Measurements from ENCODE around the gene GNAS-AS1. TPM values are rescaled to one million over a fixed set of nuclear protein-coding genes. Genes with fewer than 3 reads are reported as not detected.
"Not testable (repeated sequence)": the region's sequence is repeated elsewhere in the genome, so short reads cannot be mapped to it uniquely, and the experiment has no call there.

GNAS-AS1 gene
- total and polyA plus RNA-seq, 11 donors, result 0.17 to 0.91 (median 0.29) TPM; not detected in 2

DNA sequence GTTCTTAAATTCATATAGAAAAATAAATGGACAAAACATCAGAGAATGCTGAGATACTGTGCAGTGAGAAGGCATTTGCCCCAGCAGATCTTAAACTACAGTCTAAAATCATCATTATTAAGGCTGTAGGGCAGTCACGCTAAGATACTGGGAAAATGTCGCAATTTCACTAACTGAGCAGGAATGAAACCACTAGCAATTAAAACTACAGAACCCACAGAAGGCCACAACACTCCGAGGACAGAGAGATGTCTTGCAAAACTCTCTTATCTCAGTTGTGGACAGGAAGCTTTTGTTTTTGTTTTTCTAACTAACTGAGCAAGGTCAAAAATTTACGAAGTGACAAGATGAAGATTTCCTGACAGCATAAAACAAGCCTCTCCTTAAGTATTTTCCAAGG is 18.2 kb downstream of the GNAS-AS1 start:
- TF ChIP-seq, protein P1, sequence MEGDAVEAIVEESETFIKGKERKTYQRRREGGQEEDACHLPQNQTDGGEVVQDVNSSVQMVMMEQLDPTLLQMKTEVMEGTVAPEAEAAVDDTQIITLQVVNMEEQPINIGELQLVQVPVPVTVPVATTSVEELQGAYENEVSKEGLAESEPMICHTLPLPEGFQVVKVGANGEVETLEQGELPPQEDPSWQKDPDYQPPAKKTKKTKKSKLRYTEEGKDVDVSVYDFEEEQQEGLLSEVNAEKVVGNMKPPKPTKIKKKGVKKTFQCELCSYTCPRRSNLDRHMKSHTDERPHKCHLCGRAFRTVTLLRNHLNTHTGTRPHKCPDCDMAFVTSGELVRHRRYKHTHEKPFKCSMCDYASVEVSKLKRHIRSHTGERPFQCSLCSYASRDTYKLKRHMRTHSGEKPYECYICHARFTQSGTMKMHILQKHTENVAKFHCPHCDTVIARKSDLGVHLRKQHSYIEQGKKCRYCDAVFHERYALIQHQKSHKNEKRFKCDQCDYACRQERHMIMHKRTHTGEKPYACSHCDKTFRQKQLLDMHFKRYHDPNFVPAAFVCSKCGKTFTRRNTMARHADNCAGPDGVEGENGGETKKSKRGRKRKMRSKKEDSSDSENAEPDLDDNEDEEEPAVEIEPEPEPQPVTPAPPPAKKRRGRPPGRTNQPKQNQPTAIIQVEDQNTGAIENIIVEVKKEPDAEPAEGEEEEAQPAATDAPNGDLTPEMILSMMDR (IDR thresholded peaks at IDR 0.05), result no peak
- no peak for TF ChIP-seq POLR2A (IDR thresholded peaks at IDR 0.05)

DNA sequence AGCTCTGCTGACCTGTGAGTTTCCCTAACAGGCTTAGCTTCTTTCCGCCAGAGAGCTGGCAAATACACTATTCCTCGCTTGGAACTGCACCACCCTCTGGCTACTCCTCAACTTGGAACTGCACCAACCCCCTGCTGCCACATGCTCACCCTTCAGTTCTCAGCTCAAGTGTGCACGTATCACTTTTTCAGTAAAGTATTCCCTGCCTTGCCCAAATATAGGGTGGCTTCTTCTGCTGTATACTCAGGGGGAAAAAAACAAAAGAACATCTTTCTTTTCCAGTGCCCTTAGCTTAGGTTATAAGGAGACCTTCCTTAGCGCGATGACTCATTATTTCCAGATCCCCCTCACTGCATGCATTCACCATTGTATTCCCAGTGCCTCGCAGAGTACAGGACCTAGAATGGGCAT is 21.2 kb downstream of the GNAS-AS1 start:
- ATAC-seq (peak; percentile 80 to 96 (median 92)), DNase-seq (peak in 4 of 5 donors; percentile 48 to 60 (median 58))
- no peak overlapping the region for H3K4me3 ChIP-seq
- no peaks in the 10 kb centered on the region for H3K36me3 ChIP-seq
- TF ChIP-seq, protein P1 (IDR thresholded peaks at IDR 0.05), result peak in 2 of 12 donors; percentile 10 to 20
- TF ChIP-seq POLR2A (IDR thresholded peaks at IDR 0.05), result no peak
- peak overlapping the region in 2 of 12 donors; percentile 24 to 37 for H3K27ac ChIP-seq
- intact Hi-C loops (cut with DNase I), result no loop called here
- H3K9me3 ChIP-seq, result no peaks in the 10 kb centered on the region
- WGBS, 4 donors, result 57 to 71% (median 67%) methylated on average over 6 of the region's 6 CpGs
- H3K27me3 ChIP-seq, result peaks cover 0 to 6% (median 0%) of the 10 kb centered on the region in 9 donors
- peaks cover 0 to 9% (median 0%) of the 10 kb centered on the region in 12 donors for H3K4me1 ChIP-seq

More for the DNA sequence above, 18.2 kb downstream of the GNAS-AS1 start:
- no peak for ATAC-seq
- intact Hi-C loops (cut with DNase I), result no loop called here
- Histone ChIP-seq H3K4me1 (peaks cover 0 to 9% (median 0%) of the 10 kb centered on the region in 12 donors), H3K27ac (no peak overlapping the region), H3K27me3 (peaks cover 0 to 18% (median 0%) of the 10 kb centered on the region in 9 donors), H3K36me3 (no peaks in the 10 kb centered on the region), H3K9me3 (no peaks in the 10 kb centered on the region), H3K4me3 (no peak overlapping the region)
- DNase-seq, result no peak
- 58 to 72% (median 66%) methylated on average over 4 of the region's 4 CpGs for WGBS, 4 donors

DNA sequence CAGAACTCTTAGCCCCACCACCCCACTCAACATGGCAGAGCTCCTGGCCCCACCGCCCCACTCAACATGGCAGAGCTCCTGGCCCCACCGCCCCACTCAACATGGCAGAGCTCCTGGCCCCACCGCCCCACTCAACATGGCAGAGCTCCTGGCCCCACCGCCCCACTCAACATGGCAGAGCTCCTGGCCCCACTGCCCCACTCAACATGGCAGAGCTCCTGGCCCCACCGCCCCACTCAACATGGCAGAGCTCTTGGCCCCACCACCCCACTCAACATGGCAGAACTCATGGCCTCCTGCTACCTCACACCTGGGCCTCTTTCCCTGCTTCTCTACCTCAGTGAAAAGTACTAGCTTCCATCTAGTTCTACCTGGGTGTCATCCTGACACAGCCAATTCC is 21.9 kb downstream of the GNAS-AS1 start:
- WGBS, 4 donors, result 90 to 98% (median 95%) methylated on average over 5 of the region's 5 CpGs
- H3K4me1 ChIP-seq; H3K4me3 ChIP-seq; H3K9me3 ChIP-seq; DNase-seq; intact Hi-C loops (cut with DNase I); ATAC-seq; H3K36me3 ChIP-seq; H3K27me3 ChIP-seq; H3K27ac ChIP-seq: not testable (repeated sequence)

DNA sequence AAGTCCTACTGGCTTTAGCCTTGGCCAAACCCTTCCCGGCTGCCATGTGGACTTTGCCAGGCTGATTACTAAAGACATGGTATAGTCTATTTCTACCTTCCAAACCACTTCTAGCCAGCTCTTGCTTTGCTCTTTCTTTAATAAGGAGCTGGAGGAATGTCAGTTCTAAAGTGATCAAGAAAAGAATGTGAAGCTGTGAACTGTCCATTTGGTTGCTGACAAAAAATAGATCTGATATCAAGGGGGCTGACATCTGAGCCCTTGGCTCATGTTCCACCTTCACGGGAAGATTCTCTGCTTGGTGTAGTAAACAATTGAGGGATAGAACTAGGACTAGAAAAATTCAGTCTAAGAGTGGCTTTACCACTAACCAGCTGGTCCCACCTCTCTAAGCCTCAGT is 22.6 kb downstream of the GNAS-AS1 start:
- WGBS, 4 donors, result 67 to 83% (median 76%) methylated on average over 2 of the region's 2 CpGs
- H3K27me3 ChIP-seq, result peaks cover 0 to 3% (median 0%) of the 10 kb centered on the region in 9 donors
- ATAC-seq (no peak), DNase-seq (no peak)
- intact Hi-C loops (cut with DNase I), result no loop called here
- no peak for TF ChIP-seq POLR2A (IDR thresholded peaks at IDR 0.05)
- TF ChIP-seq, protein P1 (IDR thresholded peaks at IDR 0.05), result no peak
- no peak overlapping the region for H3K27ac ChIP-seq
- no peaks in the 10 kb centered on the region for H3K9me3 ChIP-seq
- H3K4me3 ChIP-seq, result no peak overlapping the region
- H3K4me1 ChIP-seq, result peaks cover 0 to 9% (median 0%) of the 10 kb centered on the region in 12 donors
- H3K36me3 ChIP-seq, result no peaks in the 10 kb centered on the region

DNA sequence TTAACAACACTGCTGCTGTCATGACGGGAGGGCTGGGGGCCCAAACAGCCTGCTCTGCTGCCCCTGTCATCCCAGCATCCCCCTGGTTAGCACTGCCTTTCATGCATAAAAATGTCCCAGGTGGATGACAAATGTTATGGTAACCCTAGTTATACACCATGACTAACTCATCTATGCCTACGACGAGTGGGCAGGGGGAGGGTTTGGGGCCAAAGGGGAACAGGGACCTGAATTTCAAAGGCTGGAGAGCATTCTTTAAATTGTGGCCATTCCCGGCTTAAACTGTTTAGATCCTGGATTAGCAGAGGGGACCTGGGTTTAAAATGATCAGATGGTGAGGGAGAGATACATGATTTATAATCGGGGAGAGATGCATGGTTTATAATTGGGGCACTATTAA is 24.4 kb downstream of the GNAS-AS1 start:
- Histone ChIP-seq H3K27ac (no peak overlapping the region), H3K4me3 (no peak overlapping the region), H3K36me3 (no peaks in the 10 kb centered on the region), H3K9me3 (no peaks in the 10 kb centered on the region), H3K4me1 (peaks cover 0 to 9% (median 0%) of the 10 kb centered on the region in 12 donors), H3K27me3 (no peaks in the 10 kb centered on the region)
- intact Hi-C loops (cut with DNase I), result no loop called here
- no peak for ATAC-seq
- no peak for DNase-seq
- WGBS, 4 donors, result 85 to 88% (median 85%) methylated on average over 5 of the region's 5 CpGs
- TF ChIP-seq, protein P1 (IDR thresholded peaks at IDR 0.05), result no peak
- TF ChIP-seq POLR2A (IDR thresholded peaks at IDR 0.05), result no peak

All from heart left ventricle (tissue), 16 donors.